ENCODE measurements around the gene PRSS50.

The PRSS50 gene

DNA sequence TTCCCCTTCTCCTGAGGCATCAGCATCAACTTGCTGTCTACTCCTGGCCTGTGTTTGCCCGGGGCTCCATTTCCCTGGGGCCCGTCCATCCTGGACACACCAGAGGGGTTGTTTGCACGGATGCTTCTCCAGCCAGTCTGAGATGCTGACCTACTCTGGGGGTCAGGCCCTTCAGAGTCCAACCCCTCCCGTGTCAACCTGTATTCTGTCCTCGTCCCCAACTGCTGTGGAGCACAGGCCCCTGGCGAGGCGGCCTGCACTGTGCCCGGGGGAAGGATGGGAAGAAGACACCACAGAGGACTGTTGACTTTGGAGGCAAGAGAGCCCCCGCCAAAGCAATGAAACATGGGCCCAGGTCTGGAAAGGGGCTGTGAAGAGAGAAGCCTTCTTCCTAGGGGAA, 50.0 kb downstream of the PRSS50 start:
- DNase-seq, result no peak

DNA sequence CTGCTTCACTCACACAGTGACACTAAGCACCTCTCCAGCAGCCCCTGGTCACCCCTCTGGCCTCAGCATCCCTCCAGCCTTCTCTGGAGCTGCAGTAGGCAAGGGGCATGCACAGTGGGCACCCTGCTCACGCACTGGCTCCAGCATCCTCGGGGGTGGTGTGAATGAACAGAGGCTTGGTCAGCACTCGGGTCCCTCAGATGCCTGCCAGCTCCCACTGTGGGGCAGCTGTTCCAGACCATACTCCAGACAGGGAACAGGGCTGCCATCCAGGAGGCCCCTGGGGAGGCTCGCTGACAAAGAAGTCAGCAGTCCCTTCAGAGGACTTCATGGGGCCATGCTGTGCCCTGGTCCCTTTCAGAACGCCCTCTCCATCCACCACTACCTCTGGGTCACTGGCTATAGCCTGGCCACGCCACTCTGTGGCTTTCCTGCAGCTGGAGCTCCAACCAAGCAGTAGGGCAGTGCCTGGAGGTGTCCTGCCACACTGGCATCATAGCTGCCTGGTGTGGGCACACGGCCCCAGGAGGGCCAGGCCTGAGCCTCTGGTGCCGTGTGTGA, 50.5 kb downstream of the PRSS50 start:
- no peak for DNase-seq

DNA sequence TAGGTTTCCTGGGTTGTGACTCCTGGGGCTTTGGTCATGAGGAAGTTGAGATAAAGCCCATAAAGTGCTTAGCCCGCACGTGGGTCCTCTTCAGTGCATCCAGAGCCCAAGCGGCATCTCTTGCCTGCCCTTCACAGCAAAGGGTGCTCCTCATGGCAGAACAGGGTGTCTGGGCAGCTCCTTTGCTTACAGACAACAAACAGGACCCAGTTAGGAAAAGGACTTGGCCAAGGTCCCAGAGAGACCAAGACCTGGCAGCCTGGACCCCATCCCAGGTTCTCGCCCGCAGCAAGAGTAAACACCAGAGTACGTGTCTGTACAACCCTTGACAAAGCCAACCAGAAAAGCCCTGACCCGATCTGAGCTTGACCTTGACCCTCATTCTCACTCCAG, 51.2 kb downstream of the PRSS50 start:
- no peak for DNase-seq

DNA sequence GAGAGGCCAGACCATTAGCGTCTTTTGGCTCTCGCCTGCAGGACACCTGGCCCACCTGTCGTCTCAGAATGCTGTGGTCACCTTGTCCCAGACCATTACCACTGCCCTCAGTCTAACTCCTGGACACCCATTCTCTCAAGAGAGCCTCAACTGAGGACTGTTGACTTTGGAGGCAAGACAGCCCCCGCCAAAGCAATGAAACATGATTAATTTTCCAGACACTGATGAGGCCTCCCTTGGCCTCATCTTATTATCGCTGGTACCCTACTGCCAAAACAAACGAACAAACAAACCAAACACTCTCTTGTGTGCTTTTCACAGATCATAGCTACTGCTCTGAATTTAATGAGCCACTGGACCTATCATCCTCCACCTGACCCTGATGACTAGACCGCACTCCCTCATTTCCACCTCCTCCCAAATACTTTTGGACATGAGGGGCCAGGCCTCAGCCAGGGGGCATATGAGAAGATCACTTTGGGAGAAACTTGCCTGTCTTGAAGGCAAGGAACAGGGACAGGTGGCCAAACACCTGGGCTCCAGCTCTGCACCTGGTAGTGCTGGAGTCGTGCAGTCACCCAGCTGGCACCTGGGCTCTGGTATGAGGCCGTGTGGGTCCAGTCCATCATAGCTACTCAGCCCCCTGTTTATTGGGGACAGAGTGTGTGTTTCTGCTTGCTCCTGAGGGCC, 51.8 kb downstream of the PRSS50 start:
- DNase-seq, result no peak

DNA sequence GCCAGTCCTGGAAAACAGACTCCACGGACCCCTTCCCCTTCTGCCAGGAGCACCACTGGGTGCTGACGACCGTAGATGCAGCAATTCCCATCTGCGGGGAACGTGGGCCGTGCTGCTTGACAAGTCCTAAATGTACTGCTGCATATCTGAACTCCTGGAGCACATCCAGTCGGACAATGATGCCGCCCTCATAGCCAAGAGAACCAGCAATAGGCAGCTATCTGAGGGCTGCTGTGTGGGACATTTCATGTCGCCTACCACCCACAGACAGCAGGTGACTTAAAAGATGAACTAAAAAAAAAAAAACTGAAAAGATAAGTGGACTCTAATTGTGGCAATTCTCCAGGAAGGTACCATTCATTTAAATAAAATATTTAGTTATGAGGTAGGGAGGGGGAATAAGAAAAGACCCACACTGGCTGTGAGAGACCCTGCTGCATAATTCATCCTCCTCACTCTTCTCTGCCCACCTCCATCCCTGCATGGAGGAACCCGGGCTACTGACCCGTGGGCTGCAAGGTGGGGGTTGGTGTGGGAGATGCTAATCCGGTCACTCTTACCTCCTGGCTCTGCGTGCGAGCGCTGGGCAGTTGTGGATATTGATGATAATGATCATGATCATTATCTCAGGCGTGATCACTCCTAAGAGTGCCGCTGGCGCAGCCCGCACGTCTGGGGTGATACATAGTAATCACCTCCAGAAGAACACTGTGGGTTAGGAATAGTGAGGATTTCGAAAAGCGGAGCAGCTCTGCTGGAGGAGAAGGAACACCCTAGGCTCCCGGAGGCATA, 52.5 kb downstream of the PRSS50 start:
- DNase-seq, result no peak

DNA sequence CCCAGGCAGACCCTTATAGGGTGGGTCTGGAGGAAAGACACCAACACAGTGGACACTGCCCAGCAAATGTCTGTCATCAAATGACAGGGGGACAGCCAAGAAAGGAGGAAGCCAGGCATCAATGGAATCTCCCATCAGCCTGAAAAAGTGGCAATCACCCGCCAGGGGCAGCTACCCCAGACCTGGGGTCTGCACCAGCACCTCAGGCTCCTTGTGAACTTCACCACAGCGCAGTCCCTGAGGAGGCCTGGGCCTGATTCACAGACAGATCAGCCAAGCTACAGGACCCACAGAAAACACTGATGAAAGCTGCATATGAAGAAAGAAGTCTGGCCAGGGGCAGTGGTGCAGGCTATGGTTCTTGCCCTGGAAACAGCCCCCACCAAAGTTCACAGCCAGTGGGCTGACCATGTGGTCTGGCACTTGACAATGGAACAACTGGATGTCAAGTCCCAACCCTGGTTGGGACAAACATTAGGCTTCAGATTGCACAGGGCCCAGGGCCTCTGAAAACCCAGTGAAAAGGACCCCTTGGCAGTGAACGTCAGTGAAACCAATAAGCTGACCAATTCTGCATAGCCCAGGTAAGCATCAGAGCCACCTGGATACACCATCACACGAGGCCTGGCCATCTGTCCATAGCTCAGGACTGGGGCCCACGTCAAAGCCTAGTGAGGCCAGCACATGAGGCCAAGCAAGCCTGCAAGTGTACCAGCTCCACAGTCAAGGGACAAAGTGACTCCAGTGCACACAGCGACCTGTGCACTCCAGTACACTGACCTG, 53.3 kb downstream of the PRSS50 start:
- DNase-seq, result no peak

DNA sequence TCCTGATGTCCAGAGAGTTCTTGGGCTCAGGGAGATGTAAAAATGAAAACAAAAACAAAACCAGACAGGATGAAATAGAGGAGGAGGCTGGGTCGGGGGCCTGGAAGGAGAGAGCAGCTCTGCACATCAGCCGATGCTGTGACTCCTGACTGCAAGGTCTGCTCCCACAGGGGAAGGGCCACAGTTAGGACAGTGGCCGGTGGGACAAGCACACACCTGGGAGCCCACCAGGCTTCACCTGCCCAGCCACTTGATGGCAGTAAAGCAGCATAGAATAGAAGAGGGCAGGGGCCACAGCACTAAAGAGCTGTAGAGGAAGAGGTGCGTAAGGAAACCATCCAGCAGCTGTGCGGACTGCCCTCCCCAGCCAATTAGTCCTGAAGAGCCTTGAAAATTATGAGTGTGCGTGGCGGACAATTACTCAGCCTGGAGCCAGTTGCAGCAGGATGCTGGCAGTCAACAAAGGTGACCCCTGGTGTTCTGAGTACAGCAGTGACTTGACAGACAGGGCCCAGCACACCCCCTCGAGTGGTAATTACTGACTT, 54.0 kb downstream of the PRSS50 start:
- no peak for DNase-seq

DNA sequence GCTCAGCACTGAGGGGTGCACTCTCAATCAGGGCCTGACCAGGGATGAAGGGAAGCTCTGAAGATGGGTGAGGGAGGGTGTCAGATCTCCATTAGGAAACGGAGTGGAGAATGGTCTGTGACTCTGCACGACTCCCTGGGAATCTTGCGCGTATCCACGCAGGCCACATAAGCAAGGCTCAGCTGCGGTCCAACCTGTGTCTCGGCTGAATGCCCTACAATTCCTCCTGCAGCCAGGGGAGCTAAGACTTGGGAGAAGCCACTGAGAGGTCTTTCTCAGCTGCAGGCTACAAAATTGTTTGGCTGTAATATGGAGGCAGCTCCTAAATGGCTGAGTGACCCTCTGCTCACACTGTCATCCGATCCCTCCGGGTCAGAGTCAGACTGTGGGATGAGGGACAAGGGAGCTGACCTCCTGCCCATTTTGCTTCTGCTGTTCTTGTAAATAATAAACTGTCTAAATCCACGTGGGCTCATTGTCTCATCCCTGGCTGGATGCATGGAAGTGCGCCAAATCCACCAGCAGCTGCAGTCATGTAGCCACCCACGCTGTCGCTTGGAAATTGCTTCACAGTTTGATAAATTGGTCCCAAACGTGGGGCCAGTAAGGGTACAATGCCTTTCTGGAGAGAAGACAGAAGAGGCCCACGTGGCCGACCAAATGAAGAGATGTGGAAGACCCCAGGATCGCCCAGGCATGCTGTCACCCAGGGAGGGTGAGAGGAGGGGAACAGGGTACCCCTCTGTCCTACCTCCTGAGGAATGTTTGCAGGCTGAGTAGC, 54.7 kb downstream of the PRSS50 start:
- DNase-seq, result no peak

Measured in amniotic stem cell (primary cell).